Activated naive CD4-positive, alpha-beta T cell treated with anti-CD3 and anti-CD28 coated beads for 36 hours (primary cell): ENCODE measurements around the gene DRD4. TPM values are rescaled to one million over a fixed set of nuclear protein-coding genes. Genes with fewer than 3 reads are reported as not detected.
A peak's percentile ranks its signal among the peaks of the same experiment; 100 is the strongest.

Source experiments
- CTCF ChIA-PET: fragments of 350-600 bp; sonication (Branson Sonifier 250); formaldehyde crosslinking; loops from one replicate; lab custom pipeline; 2021; ENCODE audit warnings: antibody characterized with exemption; lab: Charles Lee
- DNase-seq: peaks from one replicate; pipeline ENCODE4 v3.0.0-alpha.2; 2020
- H3K27ac Mint-ChIP-seq: one replicate; pipeline ENCODE4 v1.8.0; 2021; ENCODE audit warnings: mild to moderate bottlenecking, mixed read lengths
- H3K27me3 Mint-ChIP-seq: one replicate; pipeline ENCODE4 v1.8.0; 2021; ENCODE audit warnings: low read depth, mixed read lengths
- H3K36me3 Mint-ChIP-seq: one replicate; pipeline ENCODE4 v1.8.0; 2021; ENCODE audit warnings: low read depth, mixed read lengths
- H3K4me1 Mint-ChIP-seq: one replicate; pipeline ENCODE4 v1.8.0; 2021; ENCODE audit warnings: low read depth, mixed read lengths
- H3K4me3 Mint-ChIP-seq: one replicate; pipeline ENCODE4 v1.8.0; 2021; ENCODE audit warnings: mild to moderate bottlenecking, moderate library complexity, mixed read lengths
- H3K9me3 Mint-ChIP-seq: one replicate; pipeline ENCODE4 v1.8.0; 2021; ENCODE audit warnings: mixed read lengths
- intact Hi-C: fragments of 100-400 bp; cut with micrococcal nuclease; formaldehyde crosslinking; loops from one replicate; pipeline ENCODE4 v1.15.1; 2023
- total RNA-seq, 2 experiments: library from RNA; stranded (reverse); gene quantifications; one replicate each; pipeline ENCODE4 v1.2.3, GENCODE V29; 2021

The DRD4 gene
- total RNA-seq: 1 to 10 TPM; 1.0 to 1.2 TPM

- Mint-ChIP-seq H3K4me3 (no peak within 1 kb of the TSS), H3K36me3 (no peaks in the 10 kb centered on the region), H3K4me1 (peaks cover 19% of the 10 kb centered on the region), H3K9me3 (no peaks in the 10 kb centered on the region), H3K27ac (no peak within 1 kb of the TSS), H3K27me3 (peaks cover 25% of the 10 kb centered on the region)
- DNase-seq: no peak
- CTCF ChIA-PET: no interaction called here
- intact Hi-C loops: no loop called here
Observed at GRCh38 chr11:636511-637332, at the start of gene DRD4. Gene DRD4 (plus strand): TSS chr11:637269. CDS start chr11:637305, 36 bp downstream.

GRCh38 chr11:587546-587945, 49.5 kb upstream of the DRD4 start:
- H3K4me1 Mint-ChIP-seq: peaks cover 25% of the 10 kb centered on the region
- no peaks in the 10 kb centered on the region for H3K27me3 Mint-ChIP-seq
- H3K9me3 Mint-ChIP-seq: no peaks in the 10 kb centered on the region
- H3K36me3 Mint-ChIP-seq: peaks cover 40% of the 10 kb centered on the region
- intact Hi-C loops: no loop called here
- H3K27ac Mint-ChIP-seq: peak overlapping the region; percentile 99
- no peak for DNase-seq
- CTCF ChIA-PET: interaction anchor here (0.7 to 1.3 kb wide), 4 partner anchors 9 to 188 kb away, joined by 3 to 4 read pairs (median 3); no protein-coding TSS in a partner anchor
- H3K4me3 Mint-ChIP-seq: peak overlapping the region; percentile 70

- peak; percentile 87 for DNase-seq
- intact Hi-C loops: loop anchor here (1.0 to 2.0 kb wide), 3 partner anchors 19 to 82 kb away; no protein-coding TSS in a partner anchor
- H3K4me1 Mint-ChIP-seq: peaks cover 25% of the 10 kb centered on the region
- H3K4me3 Mint-ChIP-seq: peak overlapping the region; percentile 70
- no peaks in the 10 kb centered on the region for H3K9me3 Mint-ChIP-seq
- H3K27me3 Mint-ChIP-seq: no peaks in the 10 kb centered on the region
- H3K36me3 Mint-ChIP-seq: peaks cover 43% of the 10 kb centered on the region
- H3K27ac Mint-ChIP-seq: peak overlapping the region; percentile 99
- CTCF ChIA-PET: interaction anchor here (0.7 to 1.3 kb wide), 5 partner anchors 10 to 187 kb away, joined by 3 to 4 read pairs (median 3); no protein-coding TSS in a partner anchor
Observed at GRCh38 chr11:587978-588380, 49.1 kb upstream of the DRD4 start.

- no peak overlapping the region for H3K4me3 Mint-ChIP-seq
- H3K27me3 Mint-ChIP-seq: no peaks in the 10 kb centered on the region
- H3K27ac Mint-ChIP-seq: no peak overlapping the region
- CTCF ChIA-PET: interaction anchor here (1.1 kb wide), 1 partner anchor 136 kb away, joined by 3 read pairs; no protein-coding TSS in a partner anchor
- no peak for DNase-seq
- H3K9me3 Mint-ChIP-seq: no peaks in the 10 kb centered on the region
- H3K36me3 Mint-ChIP-seq: peaks cover 46% of the 10 kb centered on the region
- intact Hi-C loops: loop anchor here (2.0 kb wide), 1 partner anchor 21 kb away; no protein-coding TSS in a partner anchor
- H3K4me1 Mint-ChIP-seq: peaks cover 25% of the 10 kb centered on the region
Observed at GRCh38 chr11:589798-590197, 47.3 kb upstream of the DRD4 start.

- no peaks in the 10 kb centered on the region for H3K9me3 Mint-ChIP-seq
- H3K4me3 Mint-ChIP-seq: no peak overlapping the region
- CTCF ChIA-PET: interaction anchor here (0.7 to 1.5 kb wide), 2 partner anchors 66 to 72 kb away, joined by 3 to 4 read pairs; no protein-coding TSS in a partner anchor
- no peak overlapping the region for H3K27ac Mint-ChIP-seq
- intact Hi-C loops: no loop called here
- no peak for DNase-seq
- H3K27me3 Mint-ChIP-seq: no peaks in the 10 kb centered on the region
- H3K4me1 Mint-ChIP-seq: peaks cover 24% of the 10 kb centered on the region
- peaks cover 46% of the 10 kb centered on the region for H3K36me3 Mint-ChIP-seq
Observed at GRCh38 chr11:590997-591396, 46.1 kb upstream of the DRD4 start.

GRCh38 chr11:592501-592900, 44.6 kb upstream of the DRD4 start:
- peaks cover 11% of the 10 kb centered on the region for H3K4me1 Mint-ChIP-seq
- H3K36me3 Mint-ChIP-seq: peaks cover 47% of the 10 kb centered on the region
- H3K4me3 Mint-ChIP-seq: no peak overlapping the region
- no peak overlapping the region for H3K27ac Mint-ChIP-seq
- intact Hi-C loops: no loop called here
- no peaks in the 10 kb centered on the region for H3K27me3 Mint-ChIP-seq
- DNase-seq: no peak
- CTCF ChIA-PET: no interaction called here
- no peaks in the 10 kb centered on the region for H3K9me3 Mint-ChIP-seq

GRCh38 chr11:592918-593317, 44.2 kb upstream of the DRD4 start:
- CTCF ChIA-PET: no interaction called here
- peaks cover 47% of the 10 kb centered on the region for H3K36me3 Mint-ChIP-seq
- H3K9me3 Mint-ChIP-seq: no peaks in the 10 kb centered on the region
- no peak for DNase-seq
- H3K27ac Mint-ChIP-seq: no peak overlapping the region
- H3K4me1 Mint-ChIP-seq: peaks cover 7% of the 10 kb centered on the region
- H3K27me3 Mint-ChIP-seq: no peaks in the 10 kb centered on the region
- no peak overlapping the region for H3K4me3 Mint-ChIP-seq
- intact Hi-C loops: no loop called here

GRCh38 chr11:593347-593746, 43.7 kb upstream of the DRD4 start:
- CTCF ChIA-PET: no interaction called here
- peaks cover 44% of the 10 kb centered on the region for H3K36me3 Mint-ChIP-seq
- H3K9me3 Mint-ChIP-seq: no peaks in the 10 kb centered on the region
- DNase-seq: no peak
- H3K27me3 Mint-ChIP-seq: no peaks in the 10 kb centered on the region
- H3K4me1 Mint-ChIP-seq: peaks cover 3% of the 10 kb centered on the region
- no peak overlapping the region for H3K4me3 Mint-ChIP-seq
- intact Hi-C loops: no loop called here
- no peak overlapping the region for H3K27ac Mint-ChIP-seq

GRCh38 chr11:595400-595799, 41.7 kb upstream of the DRD4 start:
- H3K4me1 Mint-ChIP-seq: peaks cover 2% of the 10 kb centered on the region
- no peaks in the 10 kb centered on the region for H3K9me3 Mint-ChIP-seq
- H3K27me3 Mint-ChIP-seq: no peaks in the 10 kb centered on the region
- DNase-seq: no peak
- H3K36me3 Mint-ChIP-seq: peaks cover 34% of the 10 kb centered on the region
- intact Hi-C loops: no loop called here
- CTCF ChIA-PET: interaction anchor here (0.6 to 0.8 kb wide), 2 partner anchors 69 to 130 kb away, joined by 3 to 4 read pairs; no protein-coding TSS in a partner anchor
- H3K4me3 Mint-ChIP-seq: no peak overlapping the region
- no peak overlapping the region for H3K27ac Mint-ChIP-seq

- intact Hi-C loops: no loop called here
- CTCF ChIA-PET: interaction anchor here (0.8 kb wide), 1 partner anchor 68 kb away, joined by 3 read pairs; no protein-coding TSS in a partner anchor
- H3K27ac Mint-ChIP-seq: no peak overlapping the region
Observed at GRCh38 chr11:596374-596773, 40.7 kb upstream of the DRD4 start.

GRCh38 chr11:597166-597725, 39.8 kb upstream of the DRD4 start:
- Mint-ChIP-seq H3K4me1 (peaks cover 2% of the 10 kb centered on the region), H3K36me3 (peaks cover 35% of the 10 kb centered on the region), H3K4me3 (no peak overlapping the region), H3K27ac (no peak overlapping the region), H3K9me3 (no peaks in the 10 kb centered on the region), H3K27me3 (no peaks in the 10 kb centered on the region)
- CTCF ChIA-PET: no interaction called here
- no peak for DNase-seq
- intact Hi-C loops: no loop called here

More at GRCh38 chr11:596374-596773, 40.7 kb upstream of the DRD4 start:
- H3K4me3 Mint-ChIP-seq: no peak overlapping the region
- H3K9me3 Mint-ChIP-seq: no peaks in the 10 kb centered on the region
- DNase-seq: no peak
- H3K27me3 Mint-ChIP-seq: no peaks in the 10 kb centered on the region
- H3K4me1 Mint-ChIP-seq: peaks cover 2% of the 10 kb centered on the region
- peaks cover 32% of the 10 kb centered on the region for H3K36me3 Mint-ChIP-seq

- Mint-ChIP-seq H3K9me3 (no peaks in the 10 kb centered on the region), H3K36me3 (peaks cover 26% of the 10 kb centered on the region), H3K27ac (no peak overlapping the region), H3K4me3 (no peak overlapping the region), H3K27me3 (no peaks in the 10 kb centered on the region), H3K4me1 (peaks cover 2% of the 10 kb centered on the region)
- intact Hi-C loops: no loop called here
- CTCF ChIA-PET: no interaction called here
- DNase-seq: no peak
Observed at GRCh38 chr11:598005-598680, 38.9 kb upstream of the DRD4 start.
